ENCODE results near the gene SLC38A7. TPM values are rescaled to one million over a fixed set of nuclear protein-coding genes. Genes with fewer than 3 reads are reported as not detected.

The SLC38A7 gene
- total RNA-seq, 1 donor from 2014 or later = 23.4 TPM

DNA sequence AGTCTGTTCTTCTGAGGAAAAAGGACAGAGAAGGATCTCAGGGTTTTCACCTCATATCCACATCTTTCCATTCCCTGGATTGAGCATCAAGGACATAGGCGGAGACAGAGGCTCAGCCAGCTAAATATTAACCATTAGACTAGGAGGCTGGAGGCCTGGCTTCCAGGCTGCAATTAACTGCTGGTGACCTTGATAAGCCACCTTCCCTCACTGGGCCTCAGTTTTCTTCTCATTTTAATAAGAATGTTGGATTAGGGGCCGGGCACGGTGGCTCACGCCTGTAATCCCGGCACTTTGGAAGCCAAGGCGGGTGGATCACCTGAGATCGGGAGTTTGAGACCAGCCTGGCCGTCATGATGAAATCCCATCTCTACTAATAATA lies 29.4 kb downstream of the SLC38A7 start:
- DNase-seq (ENCODE audit: low read depth) (no peak), FAIRE-seq (no peak)
- H3K36me3 ChIP-seq (ENCODE audit: control insufficient read depth, insufficient read depth, low read length) = no peaks in the 10 kb centered on the region
- TF ChIP-seq, protein P1, sequence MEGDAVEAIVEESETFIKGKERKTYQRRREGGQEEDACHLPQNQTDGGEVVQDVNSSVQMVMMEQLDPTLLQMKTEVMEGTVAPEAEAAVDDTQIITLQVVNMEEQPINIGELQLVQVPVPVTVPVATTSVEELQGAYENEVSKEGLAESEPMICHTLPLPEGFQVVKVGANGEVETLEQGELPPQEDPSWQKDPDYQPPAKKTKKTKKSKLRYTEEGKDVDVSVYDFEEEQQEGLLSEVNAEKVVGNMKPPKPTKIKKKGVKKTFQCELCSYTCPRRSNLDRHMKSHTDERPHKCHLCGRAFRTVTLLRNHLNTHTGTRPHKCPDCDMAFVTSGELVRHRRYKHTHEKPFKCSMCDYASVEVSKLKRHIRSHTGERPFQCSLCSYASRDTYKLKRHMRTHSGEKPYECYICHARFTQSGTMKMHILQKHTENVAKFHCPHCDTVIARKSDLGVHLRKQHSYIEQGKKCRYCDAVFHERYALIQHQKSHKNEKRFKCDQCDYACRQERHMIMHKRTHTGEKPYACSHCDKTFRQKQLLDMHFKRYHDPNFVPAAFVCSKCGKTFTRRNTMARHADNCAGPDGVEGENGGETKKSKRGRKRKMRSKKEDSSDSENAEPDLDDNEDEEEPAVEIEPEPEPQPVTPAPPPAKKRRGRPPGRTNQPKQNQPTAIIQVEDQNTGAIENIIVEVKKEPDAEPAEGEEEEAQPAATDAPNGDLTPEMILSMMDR (IDR thresholded peaks at IDR 0.05; ENCODE audit: insufficient read depth, low read length, severe bottlenecking) = no peak
- no peak overlapping the region for H3K4me3 ChIP-seq (ENCODE audit: low read depth, low read length)
- peaks cover 2% of the 10 kb centered on the region for H3K27me3 ChIP-seq (ENCODE audit: control insufficient read depth, insufficient read depth, low read length)

- FAIRE-seq (no peak), DNase-seq (ENCODE audit: low read depth) (no peak)
- Histone ChIP-seq H3K27me3 (ENCODE audit: control insufficient read depth, insufficient read depth, low read length) (peaks cover 2% of the 10 kb centered on the region), H3K4me3 (ENCODE audit: low read depth, low read length) (no peak overlapping the region), H3K36me3 (ENCODE audit: control insufficient read depth, insufficient read depth, low read length) (no peaks in the 10 kb centered on the region)
- TF ChIP-seq, protein P1 (IDR thresholded peaks at IDR 0.05; ENCODE audit: insufficient read depth, low read length, severe bottlenecking) = no peak
Observed at GRCh38 chr16:58654560-58655214, 29.9 kb downstream of the SLC38A7 start.

DNA sequence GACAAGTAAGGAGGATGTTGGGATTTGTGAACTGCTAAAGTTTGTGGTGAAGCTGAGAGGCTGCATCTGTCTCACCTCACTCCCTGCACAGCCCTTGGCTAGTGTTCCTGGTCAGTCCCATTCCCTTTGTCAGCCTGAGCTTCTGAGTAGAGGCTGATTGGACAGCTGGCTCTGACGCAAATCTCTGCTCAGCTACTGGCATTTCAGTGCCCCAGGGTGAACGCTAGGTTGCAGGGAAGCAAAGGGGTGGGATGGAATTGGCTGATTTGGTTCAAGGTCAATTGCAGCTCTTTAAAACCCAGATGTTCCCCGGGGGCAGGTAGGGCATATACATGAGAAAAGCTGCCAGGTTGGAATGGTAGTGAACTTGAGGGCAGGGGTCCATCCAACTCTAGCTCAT lies 31.8 kb downstream of the SLC38A7 start:
- peaks cover 2% of the 10 kb centered on the region for H3K27me3 ChIP-seq (ENCODE audit: control insufficient read depth, insufficient read depth, low read length)
- no peak overlapping the region for H3K4me3 ChIP-seq (ENCODE audit: low read depth, low read length)
- no peak for DNase-seq (ENCODE audit: low read depth)
- FAIRE-seq = no peak
- H3K36me3 ChIP-seq (ENCODE audit: control insufficient read depth, insufficient read depth, low read length) = no peaks in the 10 kb centered on the region
- TF ChIP-seq, protein P1 (IDR thresholded peaks at IDR 0.05; ENCODE audit: insufficient read depth, low read length, severe bottlenecking) = no peak

DNA sequence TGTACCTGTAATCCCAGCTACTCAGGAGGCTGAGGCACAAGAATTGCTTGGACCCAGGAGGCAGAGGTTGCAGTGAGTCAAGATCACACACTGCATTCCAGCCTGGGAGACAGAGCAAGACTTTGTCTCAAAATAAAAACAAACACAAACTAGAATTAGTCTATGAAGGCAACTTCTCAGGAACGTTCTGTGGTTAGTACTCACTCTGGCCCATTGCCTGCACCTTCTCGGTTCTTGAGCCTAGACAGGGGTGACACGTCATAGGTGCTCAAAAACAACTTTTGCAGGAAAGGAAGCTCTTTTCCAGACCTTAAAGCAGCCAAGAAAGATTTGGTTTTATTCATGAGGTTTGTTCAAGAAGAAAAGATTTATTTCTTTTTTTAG lies 32.6 kb downstream of the SLC38A7 start:
- DNase-seq (ENCODE audit: low read depth) (peak; percentile 10), FAIRE-seq (no peak)
- H3K36me3 ChIP-seq (ENCODE audit: control insufficient read depth, insufficient read depth, low read length) = no peaks in the 10 kb centered on the region
- peaks cover 2% of the 10 kb centered on the region for H3K27me3 ChIP-seq (ENCODE audit: control insufficient read depth, insufficient read depth, low read length)
- no peak overlapping the region for H3K4me3 ChIP-seq (ENCODE audit: low read depth, low read length)
- TF ChIP-seq, protein P1 (IDR thresholded peaks at IDR 0.05; ENCODE audit: insufficient read depth, low read length, severe bottlenecking) = no peak

GRCh38 chr16:58649707-58650106 lies 34.9 kb downstream of the SLC38A7 start:
- no peak for DNase-seq (ENCODE audit: low read depth)
- H3K27me3 ChIP-seq (ENCODE audit: control insufficient read depth, insufficient read depth, low read length) = peaks cover 2% of the 10 kb centered on the region
- TF ChIP-seq, protein P1 (IDR thresholded peaks at IDR 0.05; ENCODE audit: insufficient read depth, low read length, severe bottlenecking) = no peak
- no peak overlapping the region for H3K4me3 ChIP-seq (ENCODE audit: low read depth, low read length)
- H3K36me3 ChIP-seq (ENCODE audit: control insufficient read depth, insufficient read depth, low read length) = no peaks in the 10 kb centered on the region
- no peak for FAIRE-seq

DNA sequence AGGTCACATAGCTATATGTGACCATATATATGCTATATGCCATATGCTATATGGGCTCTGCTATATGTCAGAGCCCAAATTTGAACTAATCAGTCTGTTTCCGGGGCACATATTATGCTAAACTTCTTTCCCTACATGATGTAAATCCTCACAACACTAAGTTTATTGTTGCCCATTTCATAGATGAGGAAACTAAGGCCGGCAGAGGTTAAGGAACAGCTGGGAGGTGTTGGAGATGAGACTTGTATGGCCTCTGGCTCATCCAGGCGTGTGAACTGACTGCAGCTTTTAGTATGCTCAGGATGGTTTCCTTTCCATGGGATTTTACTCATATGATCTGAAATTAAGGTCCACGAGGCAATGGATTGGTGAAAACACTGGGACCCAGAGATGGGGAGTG lies 37.5 kb downstream of the SLC38A7 start:
- Histone ChIP-seq H3K27me3 (ENCODE audit: control insufficient read depth, insufficient read depth, low read length) (no peaks in the 10 kb centered on the region), H3K36me3 (ENCODE audit: control insufficient read depth, insufficient read depth, low read length) (no peaks in the 10 kb centered on the region), H3K4me3 (ENCODE audit: low read depth, low read length) (no peak overlapping the region)
- DNase-seq (ENCODE audit: low read depth) = no peak
- TF ChIP-seq, protein P1 (IDR thresholded peaks at IDR 0.05; ENCODE audit: insufficient read depth, low read length, severe bottlenecking) = no peak
- FAIRE-seq = no peak

Measured in bronchial epithelial cell (primary cell).